ENCODE measurements around the gene OR52E6. TPM values are rescaled to one million over a fixed set of nuclear protein-coding genes. Genes with fewer than 3 reads are reported as not detected.
A peak's percentile ranks its signal among the peaks of the same experiment; 100 is the strongest.

The OR52E6 gene
- total and polyA plus RNA-seq, 4 donors, result not detected

DNA sequence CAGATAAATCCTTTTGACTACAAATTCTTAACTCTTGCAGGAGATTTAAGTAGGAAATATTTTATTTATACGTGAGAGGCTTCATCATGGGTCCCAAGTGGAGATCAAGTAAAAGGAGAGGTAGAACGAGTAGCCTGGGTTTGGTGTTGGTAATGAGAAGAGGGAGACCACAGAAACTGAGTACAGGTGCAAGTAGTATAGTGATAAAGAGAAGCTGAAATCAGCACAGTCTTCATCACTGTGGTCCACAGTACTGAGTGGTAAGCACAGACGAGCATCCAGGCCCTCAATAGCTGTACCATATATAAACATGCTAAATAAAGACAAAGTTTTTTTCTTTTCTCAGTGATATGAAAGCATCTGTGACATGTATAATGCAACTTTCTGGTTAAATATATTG, 45.5 kb upstream of the OR52E6 start:
- H3K4me1 ChIP-seq (ENCODE audit: control insufficient read depth in 5 of 5, insufficient read depth in 5 of 5, low read length in 5 of 5), result no peaks in the 10 kb centered on the region
- no peak for TF ChIP-seq CTCF (IDR thresholded peaks at IDR 0.05; ENCODE audit: control extremely low read depth, extremely low read depth)
- no peak overlapping the region for H3K27ac ChIP-seq (ENCODE audit: low read depth in 1 of 2, low read length in 1 of 2)
- WGBS, 2 donors, result 74 to 84% methylated on average over 3 of the region's 3 CpGs
- no peak overlapping the region for H3K9ac ChIP-seq (ENCODE audit: insufficient read depth in 1 of 2, low read length in 2 of 2)
- no peaks in the 10 kb centered on the region for H3K9me3 ChIP-seq (ENCODE audit: control insufficient read depth in 4 of 4, insufficient read depth in 3 of 4, low read length in 3 of 4)
- no peak overlapping the region for H3K4me3 ChIP-seq
- no peak for ATAC-seq (ENCODE audit: insufficient read depth, low FRiP score)
- H3K36me3 ChIP-seq (ENCODE audit: control insufficient read depth in 4 of 4, insufficient read depth in 4 of 4, low read length in 4 of 4), result no peaks in the 10 kb centered on the region
- H3K27me3 ChIP-seq (ENCODE audit: control insufficient read depth in 3 of 3, insufficient read depth in 3 of 3, low read length in 2 of 3), result no peaks in the 10 kb centered on the region
- no peak for DNase-seq

- TF ChIP-seq CTCF (IDR thresholded peaks at IDR 0.05; ENCODE audit: control extremely low read depth, extremely low read depth), result no peak
- no peaks in the 10 kb centered on the region for H3K27me3 ChIP-seq (ENCODE audit: control insufficient read depth in 3 of 3, insufficient read depth in 3 of 3, low read length in 2 of 3)
These were observed 40.1 kb upstream of the OR52E6 start for GRCh38 chr11:5881756-5882155.

GRCh38 chr11:5880329-5880728, 38.6 kb upstream of the OR52E6 start, which contains the start of gene OR52E4:
Gene OR52E4 (plus strand): TSS chr11:5880629. CDS start chr11:5884293, 3,664 bp downstream.
- H3K9ac ChIP-seq (ENCODE audit: insufficient read depth in 1 of 2, low read length in 2 of 2), result no peak within 1 kb of the TSS
- ATAC-seq (ENCODE audit: insufficient read depth, low FRiP score) (no peak), DNase-seq (no peak)
- H3K27ac ChIP-seq (ENCODE audit: low read depth in 1 of 2, low read length in 1 of 2), result no peak within 1 kb of the TSS
- no peaks in the 10 kb centered on the region for H3K4me1 ChIP-seq (ENCODE audit: control insufficient read depth in 5 of 5, insufficient read depth in 5 of 5, low read length in 5 of 5)
- H3K27me3 ChIP-seq (ENCODE audit: control insufficient read depth in 3 of 3, insufficient read depth in 3 of 3, low read length in 2 of 3), result no peaks in the 10 kb centered on the region
- TF ChIP-seq CTCF (IDR thresholded peaks at IDR 0.05; ENCODE audit: control extremely low read depth, extremely low read depth), result no peak
- WGBS, 2 donors, result 78 to 81% methylated on average over 4 of the region's 4 CpGs
- no peaks in the 10 kb centered on the region for H3K36me3 ChIP-seq (ENCODE audit: control insufficient read depth in 4 of 4, insufficient read depth in 4 of 4, low read length in 4 of 4)
- no peaks in the 10 kb centered on the region for H3K9me3 ChIP-seq (ENCODE audit: control insufficient read depth in 4 of 4, insufficient read depth in 3 of 4, low read length in 3 of 4)
- H3K4me3 ChIP-seq, result no peak within 1 kb of the TSS

More at GRCh38 chr11:5881756-5882155, 40.1 kb upstream of the OR52E6 start:
- H3K9me3 ChIP-seq (ENCODE audit: control insufficient read depth in 4 of 4, insufficient read depth in 3 of 4, low read length in 3 of 4), result no peaks in the 10 kb centered on the region
- ATAC-seq (ENCODE audit: insufficient read depth, low FRiP score), result no peak
- no peak overlapping the region for H3K4me3 ChIP-seq
- H3K36me3 ChIP-seq (ENCODE audit: control insufficient read depth in 4 of 4, insufficient read depth in 4 of 4, low read length in 4 of 4), result no peaks in the 10 kb centered on the region
- H3K4me1 ChIP-seq (ENCODE audit: control insufficient read depth in 5 of 5, insufficient read depth in 5 of 5, low read length in 5 of 5), result no peaks in the 10 kb centered on the region
- no peak for DNase-seq
- H3K27ac ChIP-seq (ENCODE audit: low read depth in 1 of 2, low read length in 1 of 2), result no peak overlapping the region
- H3K9ac ChIP-seq (ENCODE audit: insufficient read depth in 1 of 2, low read length in 2 of 2), result no peak overlapping the region

GRCh38 chr11:5878564-5878963, 36.9 kb upstream of the OR52E6 start:
- 75 to 80% methylated on average over 2 of the region's 2 CpGs for WGBS, 2 donors
- Histone ChIP-seq H3K9me3 (ENCODE audit: control insufficient read depth in 4 of 4, insufficient read depth in 3 of 4, low read length in 3 of 4) (no peaks in the 10 kb centered on the region), H3K4me1 (ENCODE audit: control insufficient read depth in 5 of 5, insufficient read depth in 5 of 5, low read length in 5 of 5) (no peaks in the 10 kb centered on the region), H3K27me3 (ENCODE audit: control insufficient read depth in 3 of 3, insufficient read depth in 3 of 3, low read length in 2 of 3) (no peaks in the 10 kb centered on the region), H3K36me3 (ENCODE audit: control insufficient read depth in 4 of 4, insufficient read depth in 4 of 4, low read length in 4 of 4) (no peaks in the 10 kb centered on the region), H3K9ac (ENCODE audit: insufficient read depth in 1 of 2, low read length in 2 of 2) (no peak overlapping the region), H3K27ac (ENCODE audit: low read depth in 1 of 2, low read length in 1 of 2) (no peak overlapping the region), H3K4me3 (no peak overlapping the region)
- ATAC-seq (ENCODE audit: insufficient read depth, low FRiP score) (no peak), DNase-seq (peak in 1 of 3 donors; percentile 11)
- TF ChIP-seq CTCF (IDR thresholded peaks at IDR 0.05; ENCODE audit: control extremely low read depth, extremely low read depth), result no peak

All from lung (tissue), 12 donors.